Measurements from ENCODE around the gene SMNDC1.
"Not testable (repeated sequence)": the region's sequence is repeated elsewhere in the genome, so short reads cannot be mapped to it uniquely, and the experiment has no call there.

Gene SMNDC1

GRCh38 chr10:110251392-110251791, 53.3 kb downstream of the SMNDC1 start:
- not testable (repeated sequence) for DNase-seq (ENCODE audit: low read depth)

GRCh38 chr10:110249489-110249888, 55.2 kb downstream of the SMNDC1 start:
- DNase-seq (ENCODE audit: low read depth): not testable (repeated sequence)

- DNase-seq (ENCODE audit: low read depth): not testable (repeated sequence)
These were observed 56.9 kb downstream of the SMNDC1 start for GRCh38 chr10:110247833-110248232.

- no peak for DNase-seq (ENCODE audit: low read depth)
These were observed 60.2 kb downstream of the SMNDC1 start for GRCh38 chr10:110244550-110244949.

GRCh38 chr10:110242511-110242910, 62.2 kb downstream of the SMNDC1 start:
- DNase-seq (ENCODE audit: low read depth): no peak

- no peak for DNase-seq (ENCODE audit: low read depth)
These were observed 62.9 kb downstream of the SMNDC1 start for GRCh38 chr10:110241841-110242240.

- no peak for DNase-seq (ENCODE audit: low read depth)
These were observed 63.3 kb downstream of the SMNDC1 start for GRCh38 chr10:110241407-110241806.
